SH-SY5Y (cell line): ENCODE measurements around the gene ZNF557.

Experiments used
- GATA2 ChIP-seq: IDR thresholded peaks from 2 replicates; pipeline ENCODE4 v1.6.1; 2011; ENCODE audit warnings: mild to moderate bottlenecking, low read depth, low read length
- GATA3 ChIP-seq: IDR thresholded peaks from 2 replicates; pipeline ENCODE4 v1.6.1; 2011; ENCODE audit warnings: low read depth, mild to moderate bottlenecking, low read length, moderate library complexity

DNA sequence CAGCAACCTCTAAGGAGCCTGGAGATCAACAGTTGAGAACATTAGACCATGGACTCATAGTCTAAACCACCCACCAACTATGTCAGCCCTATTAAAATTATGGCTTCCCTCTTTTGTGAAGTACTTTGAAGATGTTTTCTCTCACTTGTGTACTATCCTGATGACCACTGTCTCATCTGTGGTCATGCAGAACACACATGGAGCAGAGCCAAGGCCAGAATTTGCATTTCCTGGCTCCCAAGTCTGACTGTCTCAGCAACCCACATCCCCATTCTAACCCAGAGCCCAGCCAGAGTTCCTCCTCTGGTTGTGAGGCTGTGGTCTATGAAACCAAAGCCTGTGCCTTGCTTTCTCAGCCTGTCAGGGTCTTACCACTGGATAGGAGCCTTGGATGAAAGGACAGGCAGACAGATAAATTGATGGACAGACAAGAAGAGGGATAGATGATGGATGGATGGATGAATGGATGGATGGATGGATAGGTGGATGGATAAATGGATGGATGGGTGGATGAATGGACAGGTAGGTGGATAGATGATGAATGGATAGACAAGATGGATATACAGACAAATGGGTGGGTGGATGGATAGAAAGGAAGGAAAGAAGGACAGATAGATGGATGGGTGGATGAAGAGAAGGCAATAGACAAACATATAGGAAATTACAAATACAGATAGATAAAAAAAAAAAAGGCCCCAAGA is 35.4 kb downstream of the ZNF557 start:
- TF ChIP-seq GATA2 (no peak), GATA3 (no peak)
